DMS 273 treated with DMSO at 0.1 percent for 48 hours (cell line): Measurements from ENCODE around the gene STX7.

Experiments used
- DNase-seq: peaks from one replicate; lab custom pipeline; 2025; lab: John Stamatoyannopoulos, UW

The STX7 gene

GRCh38 chr6:132412656-132413498, 100.0 kb downstream of the STX7 start:
- no peak for DNase-seq

- no peak for DNase-seq
Observed at GRCh38 chr6:132411296-132411695, 101.6 kb downstream of the STX7 start.

GRCh38 chr6:132410830-132411229, 102.1 kb downstream of the STX7 start:
- DNase-seq = no peak

- DNase-seq = no peak
Observed at GRCh38 chr6:132405143-132405915, 107.6 kb downstream of the STX7 start.

GRCh38 chr6:132404736-132405135, 108.2 kb downstream of the STX7 start:
- no peak for DNase-seq

- DNase-seq = no peak
Observed at GRCh38 chr6:132404330-132404729, 108.6 kb downstream of the STX7 start.

- DNase-seq = no peak
Observed at GRCh38 chr6:132401618-132402285, 111.2 kb downstream of the STX7 start.

GRCh38 chr6:132400883-132401617, 111.9 kb downstream of the STX7 start, which contains the start of gene MOXD1:
Gene MOXD1, minus strand, starts transcription at chr6:132401475. Its CDS starts 49 bp downstream, at chr6:132401426.
- DNase-seq = no peak

GRCh38 chr6:132400555-132400882, 112.4 kb downstream of the STX7 start:
- no peak for DNase-seq

- no peak for DNase-seq
Observed at GRCh38 chr6:132399376-132400074, 113.4 kb downstream of the STX7 start.
